Measurements from ENCODE around the gene NCAM2.

GRCh38 chr21:21286170-21286798, 288.1 kb downstream of the NCAM2 start:
- TF ChIP-seq MXI1 (IDR thresholded peaks at IDR 0.05; ENCODE audit: borderline replicate concordance, low read depth, low read length), result no peak
- no peak for TF ChIP-seq POLR2A (IDR thresholded peaks at IDR 0.05; ENCODE audit: low read depth, low read length)
- no peak for TF ChIP-seq CEBPB (IDR thresholded peaks at IDR 0.05; ENCODE audit: low read depth, low read length)
- TF ChIP-seq CTCF (conservative IDR thresholded peaks at IDR 0.05; ENCODE audit: low read depth, low read length), result no peak
- no peak for TF ChIP-seq ELK1 (IDR thresholded peaks at IDR 0.05; ENCODE audit: borderline replicate concordance, low read depth, low read length)
- no peak for TF ChIP-seq RCOR1 (IDR thresholded peaks at IDR 0.05; ENCODE audit: insufficient replicate concordance, low read length)
- TF ChIP-seq NFE2L2 (IDR thresholded peaks at IDR 0.05; ENCODE audit: low read depth, low read length), result no peak
- no peak for TF ChIP-seq RAD21 (IDR thresholded peaks at IDR 0.05; ENCODE audit: low read length)
- no peak for TF ChIP-seq SMC3 (IDR thresholded peaks at IDR 0.05; ENCODE audit: low read depth, low read length)
- no peak for TF ChIP-seq USF2 (IDR thresholded peaks at IDR 0.05; ENCODE audit: low read depth, low read length)
